ENCODE data around the gene FTH1.
"Not testable (repeated sequence)": the region's sequence is repeated elsewhere in the genome, so short reads cannot be mapped to it uniquely, and the experiment has no call there.

The FTH1 gene

GRCh38 chr11:62010935-62011528 lies 43.6 kb upstream of the FTH1 start:
- no peak for TF ChIP-seq SUZ12 (IDR thresholded peaks at IDR 0.05; ENCODE audit: extremely low read depth, insufficient read depth, insufficient read length)
- TF ChIP-seq YY1 (IDR thresholded peaks at IDR 0.05; ENCODE audit: insufficient read depth, insufficient read length): no peak
- TF ChIP-seq ZNF274 (IDR thresholded peaks at IDR 0.05; ENCODE audit: low read depth, low read length): no peak
- H3K4me1 ChIP-seq (ENCODE audit: insufficient read depth, insufficient read length): peaks cover 5% of the 10 kb centered on the region
- peaks cover 5% of the 10 kb centered on the region; the same call in 1 of the 2 replicates for H3K9me3 ChIP-seq (ENCODE audit: insufficient read depth, low read length)
- no peaks in the 10 kb centered on the region for H3K27me3 ChIP-seq (ENCODE audit: insufficient read depth, insufficient read length)
- no peaks in the 10 kb centered on the region for H3K36me3 ChIP-seq (ENCODE audit: insufficient read depth, insufficient read length, low read length)
- H3K4me3 ChIP-seq (ENCODE audit: insufficient read length, low read depth): no peak overlapping the region
- no peak overlapping the region for H3K9ac ChIP-seq (ENCODE audit: insufficient read length, low read depth)
- DNase-seq (ENCODE audit: low read depth, low spot score): no peak

- Histone ChIP-seq H3K36me3 (ENCODE audit: insufficient read depth, insufficient read length, low read length) (no peaks in the 10 kb centered on the region), H3K9ac (ENCODE audit: insufficient read length, low read depth) (no peak overlapping the region), H3K4me3 (ENCODE audit: insufficient read length, low read depth) (no peak overlapping the region), H3K9me3 (ENCODE audit: insufficient read depth, low read length) (peaks cover 5% of the 10 kb centered on the region; the same call in 1 of the 2 replicates), H3K4me1 (ENCODE audit: insufficient read depth, insufficient read length) (peaks cover 15% of the 10 kb centered on the region), H3K27me3 (ENCODE audit: insufficient read depth, insufficient read length) (no peaks in the 10 kb centered on the region)
- TF ChIP-seq ZNF274 (IDR thresholded peaks at IDR 0.05; ENCODE audit: low read depth, low read length) (no peak), YY1 (IDR thresholded peaks at IDR 0.05; ENCODE audit: insufficient read depth, insufficient read length) (no peak), SUZ12 (IDR thresholded peaks at IDR 0.05; ENCODE audit: extremely low read depth, insufficient read depth, insufficient read length) (no peak)
- DNase-seq (ENCODE audit: low read depth, low spot score): no peak
Observed at GRCh38 chr11:62008193-62008592, 40.8 kb upstream of the FTH1 start.

GRCh38 chr11:62004473-62004872 lies 37.0 kb upstream of the FTH1 start:
- Histone ChIP-seq H3K27me3 (ENCODE audit: insufficient read depth, insufficient read length) (no peaks in the 10 kb centered on the region), H3K4me3 (ENCODE audit: insufficient read length, low read depth) (no peak overlapping the region), H3K36me3 (ENCODE audit: insufficient read depth, insufficient read length, low read length) (no peaks in the 10 kb centered on the region), H3K9me3 (ENCODE audit: insufficient read depth, low read length) (peaks cover 6% of the 10 kb centered on the region), H3K9ac (ENCODE audit: insufficient read length, low read depth) (no peak overlapping the region), H3K4me1 (ENCODE audit: insufficient read depth, insufficient read length) (peaks cover 9% of the 10 kb centered on the region)
- no peak for DNase-seq (ENCODE audit: low read depth, low spot score)
- TF ChIP-seq SUZ12 (IDR thresholded peaks at IDR 0.05; ENCODE audit: extremely low read depth, insufficient read depth, insufficient read length) (no peak), YY1 (IDR thresholded peaks at IDR 0.05; ENCODE audit: insufficient read depth, insufficient read length) (no peak), ZNF274 (IDR thresholded peaks at IDR 0.05; ENCODE audit: low read depth, low read length) (no peak)

- H3K9ac ChIP-seq (ENCODE audit: insufficient read length, low read depth); H3K4me1 ChIP-seq (ENCODE audit: insufficient read depth, insufficient read length); H3K36me3 ChIP-seq (ENCODE audit: insufficient read depth, insufficient read length, low read length); H3K4me3 ChIP-seq (ENCODE audit: insufficient read length, low read depth); DNase-seq (ENCODE audit: low read depth, low spot score); H3K27me3 ChIP-seq (ENCODE audit: insufficient read depth, insufficient read length): not testable (repeated sequence)
- H3K9me3 ChIP-seq (ENCODE audit: insufficient read depth, low read length): peaks cover 22% of the 10 kb centered on the region
Observed at GRCh38 chr11:62002283-62002682, 34.8 kb upstream of the FTH1 start.

- DNase-seq (ENCODE audit: low read depth, low spot score): no peak
- no peak overlapping the region for H3K4me3 ChIP-seq (ENCODE audit: insufficient read length, low read depth)
- H3K36me3 ChIP-seq (ENCODE audit: insufficient read depth, insufficient read length, low read length): no peaks in the 10 kb centered on the region
- H3K9me3 ChIP-seq (ENCODE audit: insufficient read depth, low read length): peaks cover 22% of the 10 kb centered on the region
- H3K27me3 ChIP-seq (ENCODE audit: insufficient read depth, insufficient read length): no peaks in the 10 kb centered on the region
- H3K9ac ChIP-seq (ENCODE audit: insufficient read length, low read depth): no peak overlapping the region
- TF ChIP-seq YY1 (IDR thresholded peaks at IDR 0.05; ENCODE audit: insufficient read depth, insufficient read length) (no peak), SUZ12 (IDR thresholded peaks at IDR 0.05; ENCODE audit: extremely low read depth, insufficient read depth, insufficient read length) (no peak), ZNF274 (IDR thresholded peaks at IDR 0.05; ENCODE audit: low read depth, low read length) (no peak)
- H3K4me1 ChIP-seq (ENCODE audit: insufficient read depth, insufficient read length): peaks cover 9% of the 10 kb centered on the region
Observed at GRCh38 chr11:62001450-62002191, 34.2 kb upstream of the FTH1 start.

GRCh38 chr11:62000539-62001446 lies 33.4 kb upstream of the FTH1 start:
- no peak for DNase-seq (ENCODE audit: low read depth, low spot score)
- no peak overlapping the region for H3K4me3 ChIP-seq (ENCODE audit: insufficient read length, low read depth)

More at GRCh38 chr11:62000539-62001446, 33.4 kb upstream of the FTH1 start:
- no peak for TF ChIP-seq ZNF274 (IDR thresholded peaks at IDR 0.05; ENCODE audit: low read depth, low read length)
- TF ChIP-seq SUZ12 (IDR thresholded peaks at IDR 0.05; ENCODE audit: extremely low read depth, insufficient read depth, insufficient read length): no peak
- TF ChIP-seq YY1 (IDR thresholded peaks at IDR 0.05; ENCODE audit: insufficient read depth, insufficient read length): no peak
- Histone ChIP-seq H3K4me1 (ENCODE audit: insufficient read depth, insufficient read length) (peaks cover 9% of the 10 kb centered on the region), H3K36me3 (ENCODE audit: insufficient read depth, insufficient read length, low read length) (no peaks in the 10 kb centered on the region), H3K9ac (ENCODE audit: insufficient read length, low read depth) (no peak overlapping the region), H3K27me3 (ENCODE audit: insufficient read depth, insufficient read length) (no peaks in the 10 kb centered on the region), H3K9me3 (ENCODE audit: insufficient read depth, low read length) (peaks cover 22% of the 10 kb centered on the region)
